H9 (cell line): ENCODE results near the gene ZNRF3. TPM values are rescaled to one million over a fixed set of nuclear protein-coding genes. Genes with fewer than 3 reads are reported as not detected.

Experiments used
- DNase-seq: peaks from one replicate; pipeline ENCODE4 v3.0.0-alpha.2; 2017
- H2AFZ ChIP-seq: one replicate; pipeline ENCODE4 v1.6.1; 2013; ENCODE audit warnings: mild to moderate bottlenecking, low read length, control low read depth, moderate library complexity
- H2AK5ac ChIP-seq: 2 replicates; pipeline ENCODE4 v1.6.1; 2013; ENCODE audit warnings: low read length, control low read depth, mixed read lengths; ENCODE audit not compliant: insufficient read length
- H2BK120ac ChIP-seq: one replicate; pipeline ENCODE4 v1.6.1; 2013; ENCODE audit warnings: low read depth, mild to moderate bottlenecking, low read length, control low read depth, inconsistent platforms; ENCODE audit not compliant: poor library complexity, severe bottlenecking
- H2BK12ac ChIP-seq: 2 replicates; pipeline ENCODE4 v1.6.1; 2013; ENCODE audit warnings: low read length, control low read depth, mixed read lengths, low read depth; ENCODE audit not compliant: insufficient read length
- H2BK15ac ChIP-seq: 2 replicates; pipeline ENCODE4 v1.6.1; 2013; ENCODE audit warnings: low read depth, low read length, control low read depth
- H2BK20ac ChIP-seq: one replicate; pipeline ENCODE4 v1.6.1; 2013; ENCODE audit warnings: low read depth, mild to moderate bottlenecking, low read length, control low read depth, inconsistent platforms; ENCODE audit not compliant: poor library complexity, severe bottlenecking
- H2BK5ac ChIP-seq: 2 replicates; pipeline ENCODE4 v1.6.1; 2013; ENCODE audit warnings: low read length, control low read depth, mixed read lengths; ENCODE audit not compliant: insufficient read length
- H3K14ac ChIP-seq: 2 replicates; pipeline ENCODE4 v1.6.1; 2013; ENCODE audit warnings: low read length, control low read depth; ENCODE audit not compliant: insufficient read depth
- H3K18ac ChIP-seq: 2 replicates; pipeline ENCODE4 v1.6.1; 2013; ENCODE audit warnings: low read depth, mild to moderate bottlenecking, mixed read lengths, low read length, control low read depth; ENCODE audit not compliant: insufficient read length
- H3K23ac ChIP-seq: 2 replicates; pipeline ENCODE4 v1.6.1; 2013; ENCODE audit warnings: low read length, control low read depth, mixed read lengths, low read depth; ENCODE audit not compliant: insufficient read length
- H3K23me2 ChIP-seq: 2 replicates; pipeline ENCODE4 v1.6.1; 2013; ENCODE audit warnings: low read depth, mild to moderate bottlenecking, mixed read lengths, low read length, control low read depth; ENCODE audit not compliant: insufficient read length, poor library complexity, severe bottlenecking
- H3K27ac ChIP-seq: 2 replicates; pipeline ENCODE4 v1.5.1; 2013; ENCODE audit warnings: low read length, control low read depth, mixed read lengths, low read depth; ENCODE audit not compliant: insufficient read length
- H3K27me3 ChIP-seq: 2 replicates; pipeline ENCODE4 v1.6.1; 2013; ENCODE audit warnings: low read length, control low read depth, inconsistent platforms; ENCODE audit not compliant: insufficient read depth
- H3K4ac ChIP-seq: 2 replicates; pipeline ENCODE4 v1.6.1; 2013; ENCODE audit warnings: low read depth, mild to moderate bottlenecking, control low read depth, inconsistent platforms, low read length, moderate library complexity
- H3K4me1 ChIP-seq: 2 replicates; pipeline ENCODE4 v1.6.1; 2013; ENCODE audit warnings: low read length, control low read depth, inconsistent platforms; ENCODE audit not compliant: insufficient read depth
- H3K4me2 ChIP-seq: 2 replicates; pipeline ENCODE4 v1.6.1; 2013; ENCODE audit warnings: low read length, control low read depth, mixed read lengths; ENCODE audit not compliant: insufficient read length, insufficient read depth
- H3K56ac ChIP-seq: 2 replicates; pipeline ENCODE4 v1.6.1; 2013; ENCODE audit warnings: low read depth, mild to moderate bottlenecking, mixed read lengths, low read length, control low read depth; ENCODE audit not compliant: insufficient read length
- H3K79me1 ChIP-seq: 2 replicates; pipeline ENCODE4 v1.6.1; 2013; ENCODE audit warnings: low read depth, mild to moderate bottlenecking, moderate library complexity, low read length, control low read depth, inconsistent platforms; ENCODE audit not compliant: insufficient read depth, poor library complexity, severe bottlenecking
- H3K79me2 ChIP-seq: 2 replicates; pipeline ENCODE4 v1.6.1; 2013; ENCODE audit warnings: low read length, control low read depth, inconsistent platforms; ENCODE audit not compliant: insufficient read depth
- H3K9ac ChIP-seq: 2 replicates; pipeline ENCODE4 v1.6.1; 2013; ENCODE audit warnings: low read length, control low read depth, mixed read lengths; ENCODE audit not compliant: insufficient read length; ENCODE audit errors: extremely low read depth
- H3K9me3 ChIP-seq: one replicate; pipeline ENCODE4 v1.6.1; 2013; ENCODE audit warnings: low read depth, low read length, inconsistent platforms; ENCODE audit not compliant: control insufficient read depth
- H3T11ph ChIP-seq: one replicate; pipeline ENCODE4 v1.6.1; 2013; ENCODE audit warnings: mild to moderate bottlenecking, low read length, control low read depth, inconsistent platforms
- H4K20me1 ChIP-seq: one replicate; pipeline ENCODE4 v1.6.1; 2013; ENCODE audit not compliant: control insufficient read depth, insufficient read length, insufficient read depth
- H4K5ac ChIP-seq: 2 replicates; pipeline ENCODE4 v1.6.1; 2013; ENCODE audit warnings: low read depth, mild to moderate bottlenecking, mixed read lengths, low read length, control low read depth; ENCODE audit not compliant: insufficient read length
- H4K8ac ChIP-seq: replicated peaks from 2 replicates; pipeline ENCODE4 v1.6.1; 2013; ENCODE audit warnings: low read length, control low read depth, mixed read lengths, low read depth; ENCODE audit not compliant: insufficient read length
- H4K91ac ChIP-seq: 2 replicates; pipeline ENCODE4 v1.6.1; 2013; ENCODE audit warnings: low read depth, mild to moderate bottlenecking, moderate library complexity, mixed read lengths, low read length, control low read depth; ENCODE audit not compliant: insufficient read length
- H3K27ac Mint-ChIP-seq, 3 experiments: 2 replicates in 2 of 3; 3 replicates in 1 of 3; pipeline ENCODE4 v1.8.0; 2020 to 2021; ENCODE audit warnings: mixed read lengths in 3 of 3, mild to moderate bottlenecking in 1 of 3, moderate library complexity in 1 of 3
- H3K27me3 Mint-ChIP-seq: 2 replicates; pipeline ENCODE4 v1.8.0; 2021; ENCODE audit warnings: low read depth, mild to moderate bottlenecking, moderate library complexity, mixed read lengths
- H3K36me3 Mint-ChIP-seq, 3 experiments: 2 replicates in 2 of 3; 3 replicates in 1 of 3; pipeline ENCODE4 v1.8.0; 2020 to 2021; ENCODE audit warnings: low read depth in 3 of 3, mixed read lengths in 3 of 3; ENCODE audit not compliant: insufficient read depth in 1 of 3
- H3K4me1 Mint-ChIP-seq, 2 experiments: 2 replicates each; pipeline ENCODE4 v1.8.0; 2020; ENCODE audit warnings: mixed read lengths in 2 of 2
- H3K4me3 Mint-ChIP-seq, 2 experiments: 2 replicates in 1 of 2; 3 replicates in 1 of 2; pipeline ENCODE4 v1.8.0; 2020 to 2021; ENCODE audit warnings: mild to moderate bottlenecking in 2 of 2, mixed read lengths in 2 of 2, moderate library complexity in 1 of 2
- H3K9me3 Mint-ChIP-seq, 2 experiments: 2 replicates in 1 of 2; 3 replicates in 1 of 2; pipeline ENCODE4 v1.8.0; 2020; ENCODE audit warnings: mild to moderate bottlenecking in 2 of 2, mixed read lengths in 2 of 2, moderate library complexity in 1 of 2
- WGBS: extraction: QIAGEN DNeasy Blood & Tissue Kit; methylation state at CpG from one replicate; pipeline ENCODE4 v1.1.7; 2013; ENCODE audit warnings: missing lambda C conversion rate, low lambda C conversion rate, mixed read lengths; ENCODE audit not compliant: insufficient read length; ENCODE audit errors: extremely low coverage; 5-methylcytosine and 5-hydroxymethylcytosine counted together
- total RNA-seq: library from RNA; stranded (reverse); gene quantifications from 2 replicates; pipeline ENCODE4 v1.2.1, GENCODE V29; 2021
- TF ChIP-seq, protein P1 (sequence below): fragments of 200-600 bp; sonication (generic); conservative IDR thresholded peaks from 3 replicates; pipeline ENCODE4 v1.8.0; 2021; ENCODE audit warnings: antibody characterized with exemption, mild to moderate bottlenecking

The ZNRF3 gene
- total RNA-seq, 1 experiment from 2014 or later, result 20.6 TPM

DNA sequence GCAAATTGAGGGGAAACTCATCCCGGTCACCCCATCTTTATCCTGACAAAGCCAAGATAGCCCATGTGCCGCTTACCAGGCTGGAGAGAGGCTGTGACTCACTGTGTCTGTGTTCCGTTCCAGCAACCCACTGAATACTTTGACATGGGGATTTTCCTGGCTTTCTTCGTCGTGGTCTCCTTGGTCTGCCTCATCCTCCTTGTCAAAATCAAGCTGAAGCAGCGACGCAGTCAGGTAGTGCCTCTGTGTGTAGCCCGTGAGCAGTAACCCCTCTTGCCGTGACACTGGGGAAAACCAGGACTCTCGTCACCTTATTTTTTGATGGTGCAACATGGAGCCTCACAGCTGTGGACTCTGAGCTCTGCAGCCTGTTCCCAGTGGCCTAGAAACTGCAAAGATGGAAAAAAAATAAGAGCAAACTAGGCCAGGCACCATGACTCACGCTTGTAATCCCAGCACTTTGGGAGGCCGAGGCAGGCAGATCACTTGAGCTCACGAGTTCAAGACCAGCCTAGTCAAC lies 161.3 kb downstream of the ZNRF3 start:
- Mint-ChIP-seq H3K4me3 (no peak overlapping the region), H3K27ac (peak overlapping the region in 1 of 3 experiments; percentile 70; a peak in 2 of 7 replicates), H3K4me1 (peaks cover 6 to 9% of the 10 kb centered on the region in 2 experiments; a peak in 3 of 4 replicates), H3K9me3 (no peaks in the 10 kb centered on the region), H3K36me3 (peaks cover 20 to 67% (median 61%) of the 10 kb centered on the region in 3 experiments; a peak in 6 of 7 replicates), H3K27me3 (peaks cover 1% of the 10 kb centered on the region; the same call in 1 of the 2 replicates)
- Histone ChIP-seq H4K8ac (no peak overlapping the region), H3K18ac (no peak overlapping the region), H4K20me1 (no peaks in the 10 kb centered on the region), H2BK15ac (no peak overlapping the region), H3K56ac (no peak overlapping the region), H3K9me3 (no peaks in the 10 kb centered on the region), H2AFZ (no peak overlapping the region), H3T11ph (no peak overlapping the region), H2AK5ac (no peak overlapping the region), H4K91ac (no peak overlapping the region), H2BK12ac (no peak overlapping the region), H3K23me2 (no peaks in the 10 kb centered on the region), H3K27ac (no peak overlapping the region), H3K4me1 (no peaks in the 10 kb centered on the region), H3K4me2 (no peak overlapping the region), H3K27me3 (no peaks in the 10 kb centered on the region), H3K4ac (no peak overlapping the region), H2BK120ac (no peak overlapping the region), H2BK20ac (no peak overlapping the region), H4K5ac (no peak overlapping the region), H3K79me1 (no peaks in the 10 kb centered on the region), H2BK5ac (no peak overlapping the region), H3K79me2 (no peaks in the 10 kb centered on the region), H3K14ac (no peak overlapping the region), H3K23ac (no peak overlapping the region), H3K9ac (no peak overlapping the region)
- WGBS, result no CpG with 5 or more reads among the region's 13 CpGs
- no peak for DNase-seq
- TF ChIP-seq, protein P1, sequence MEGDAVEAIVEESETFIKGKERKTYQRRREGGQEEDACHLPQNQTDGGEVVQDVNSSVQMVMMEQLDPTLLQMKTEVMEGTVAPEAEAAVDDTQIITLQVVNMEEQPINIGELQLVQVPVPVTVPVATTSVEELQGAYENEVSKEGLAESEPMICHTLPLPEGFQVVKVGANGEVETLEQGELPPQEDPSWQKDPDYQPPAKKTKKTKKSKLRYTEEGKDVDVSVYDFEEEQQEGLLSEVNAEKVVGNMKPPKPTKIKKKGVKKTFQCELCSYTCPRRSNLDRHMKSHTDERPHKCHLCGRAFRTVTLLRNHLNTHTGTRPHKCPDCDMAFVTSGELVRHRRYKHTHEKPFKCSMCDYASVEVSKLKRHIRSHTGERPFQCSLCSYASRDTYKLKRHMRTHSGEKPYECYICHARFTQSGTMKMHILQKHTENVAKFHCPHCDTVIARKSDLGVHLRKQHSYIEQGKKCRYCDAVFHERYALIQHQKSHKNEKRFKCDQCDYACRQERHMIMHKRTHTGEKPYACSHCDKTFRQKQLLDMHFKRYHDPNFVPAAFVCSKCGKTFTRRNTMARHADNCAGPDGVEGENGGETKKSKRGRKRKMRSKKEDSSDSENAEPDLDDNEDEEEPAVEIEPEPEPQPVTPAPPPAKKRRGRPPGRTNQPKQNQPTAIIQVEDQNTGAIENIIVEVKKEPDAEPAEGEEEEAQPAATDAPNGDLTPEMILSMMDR, result no peak
